K562 (cell line): ENCODE results near the gene MTHFR. TPM values are rescaled to one million over a fixed set of nuclear protein-coding genes. Genes with fewer than 3 reads are reported as not detected.

ENCODE experiments used
- CHD1 ChIP-seq: fragments of 200-600 bp; sonication (generic); IDR thresholded peaks from one replicate; pipeline ENCODE4 v1.6.1; 2012; ENCODE audit warnings: mild to moderate bottlenecking, moderate library complexity, low read length, inconsistent platforms
- ERF ChIP-seq: fragments of 450-650 bp; formaldehyde crosslinking; IDR thresholded peaks from 2 replicates; pipeline ENCODE4 v1.4.0; 2020; ENCODE audit warnings: mild to moderate bottlenecking, mixed read lengths
- HDAC6 ChIP-seq: IDR thresholded peaks from 2 replicates; pipeline ENCODE4 v1.6.1; 2012; ENCODE audit warnings: low read depth, mild to moderate bottlenecking, control low read depth, inconsistent platforms, low read length, moderate library complexity
- HIVEP1 ChIP-seq: fragments of 250-450 bp; sonication (Bioruptor Pico); IDR thresholded peaks from 2 replicates; pipeline ENCODE4 v1.4.0; 2020; ENCODE audit warnings: mild to moderate bottlenecking
- HOMEZ ChIP-seq: fragments of 250-450 bp; sonication (Bioruptor Pico); IDR thresholded peaks from 2 replicates; pipeline ENCODE4 v1.4.0; 2020; ENCODE audit warnings: mild to moderate bottlenecking, moderate library complexity
- MEIS2 ChIP-seq: fragments of 450-650 bp; IDR thresholded peaks from 2 replicates; pipeline ENCODE4 v1.6.1; 2014; ENCODE audit warnings: mild to moderate bottlenecking; ENCODE audit not compliant: partially characterized antibody
- MXI1 ChIP-seq: IDR thresholded peaks from 2 replicates; pipeline ENCODE4 v1.6.1; 2011; ENCODE audit warnings: low read depth, mild to moderate bottlenecking, improper control_type of control experiment, low read length
- MYC ChIP-seq, 2 experiments: fragments of 250-450 bp in 1 of 2; sonication (Bioruptor Pico) in 1 of 2; IDR thresholded peaks; 2 replicates each; pipeline versions ENCODE4 v1.5.1 to v1.6.1; 2012 to 2021; ENCODE audit warnings: low read depth in 2 of 2, borderline replicate concordance in 1 of 2, improper control_type of control experiment in 1 of 2, low read length in 1 of 2, mild to moderate bottlenecking in 1 of 2, moderate library complexity in 1 of 2
- NUFIP1 ChIP-seq: fragments of 450-650 bp; IDR thresholded peaks from 2 replicates; pipeline ENCODE4 v1.6.1; 2018; ENCODE audit not compliant: partially characterized antibody
- PCBP1 ChIP-seq: fragments of 200-400 bp; formaldehyde crosslinking; IDR thresholded peaks from 2 replicates; pipeline ENCODE4 v1.6.1; 2018; ENCODE audit warnings: mild to moderate bottlenecking, low read depth, low read length; ENCODE audit not compliant: poor library complexity, severe bottlenecking
- PCBP2 ChIP-seq: fragments of 200-400 bp; formaldehyde crosslinking; IDR thresholded peaks from 2 replicates; pipeline ENCODE4 v1.6.1; 2018; ENCODE audit warnings: low read length, low read depth, mild to moderate bottlenecking, moderate library complexity; ENCODE audit not compliant: poor library complexity, severe bottlenecking
- PHF8 ChIP-seq: fragments of 200-600 bp; sonication (generic); IDR thresholded peaks from 2 replicates; pipeline ENCODE4 v1.6.1; 2012; ENCODE audit warnings: mixed run types, mild to moderate bottlenecking, inconsistent platforms, low read length, moderate library complexity, borderline replicate concordance
- POLR2AphosphoS2 ChIP-seq: IDR thresholded peaks from 2 replicates; pipeline ENCODE4 v1.6.1; 2012; ENCODE audit warnings: low read length, improper control_type of control experiment
- SAFB2 ChIP-seq: fragments of 200-400 bp; formaldehyde crosslinking; IDR thresholded peaks from 2 replicates; pipeline ENCODE4 v1.6.1; 2018; ENCODE audit warnings: borderline replicate concordance, low read length, low read depth, moderate library complexity; ENCODE audit not compliant: severe bottlenecking
- YY1 ChIP-seq, 3 experiments: IDR thresholded peaks; 2 replicates each; pipeline ENCODE4 v1.6.1; 2011; ENCODE audit warnings: low read length in 2 of 3, mild to moderate bottlenecking in 2 of 3, moderate library complexity in 2 of 3, borderline replicate concordance in 1 of 3, control low read depth in 1 of 3, low read depth in 1 of 3; ENCODE audit not compliant: insufficient read depth in 3 of 3, insufficient replicate concordance in 2 of 3, control insufficient read depth in 1 of 3, insufficient read length in 1 of 3; ENCODE audit errors: extremely low read depth in 1 of 3
- ZC3H4 ChIP-seq: sonication (generic); formaldehyde crosslinking; IDR thresholded peaks from 2 replicates; pipeline ENCODE4 v1.9.0; 2021; ENCODE audit warnings: missing genetic modification reagents, borderline replicate concordance
- ZEB2 ChIP-seq: fragments of 450-650 bp; IDR thresholded peaks from 2 replicates; pipeline ENCODE4 v1.6.1; 2016
- polyA plus RNA-seq, 8 experiments: library from polyadenylated mRNA; depleted of rRNA in 4 of 8; stranded (reverse) in 5 of 8; unstranded in 3 of 8; fragments of >200 nt; fragmentation: Nextera tagmentation in 2 of 8; fragmentation: Illumina TruSeq in 1 of 8; extraction: Ambion mirVana in 2 of 8; extraction: Trizol in 1 of 8; gene quantifications; 2 replicates each; pipeline versions ENCODE4 v1.2.1 to v1.2.3, GENCODE V29; 2011 to 2014; ENCODE audit warnings: inconsistent platforms in 1 of 8, missing spikeins in 1 of 8
- total RNA-seq, 7 experiments: library from RNA; depleted of rRNA in 6 of 7; stranded (reverse); fragments of >200 nt in 6 of 7; fragmentation: Illumina TruSeq in 2 of 7; extraction: Trizol in 2 of 7; gene quantifications; 2 replicates each; pipeline versions ENCODE4 v1.2.1 to v1.2.3, GENCODE V29; 2011 to 2021; ENCODE audit warnings: low replicate concordance in 1 of 7
- TF ChIP-seq, protein P1 (sequence below): fragments of 450-650 bp; IDR thresholded peaks from 2 replicates; pipeline ENCODE4 v1.6.1; 2016; ENCODE audit warnings: low read depth

Gene MTHFR
- total and polyA plus RNA-seq, 9 of the 15 experiments (the other 6 are each of a cell fraction or from before 2014, with no cell fraction given): 5.0 to 104 (median 62.6) TPM

GRCh38 chr1:11787251-11787803 is 18.4 kb downstream of the MTHFR start (continued):
- no peak for TF ChIP-seq YY1 (IDR thresholded peaks at IDR 0.05; ENCODE audit: borderline replicate concordance in 1 of 3, control insufficient read depth in 1 of 3, extremely low read depth in 1 of 3, insufficient read depth in 3 of 3, insufficient read length in 1 of 3, insufficient replicate concordance in 2 of 3, low read depth in 1 of 3, low read length in 2 of 3)
- TF ChIP-seq PCBP2: no peak
- peak; percentile 84; the same call in 1 of the 2 replicates for TF ChIP-seq POLR2AphosphoS2
- TF ChIP-seq NUFIP1: no peak
- no peak for TF ChIP-seq HOMEZ (CRISPR knock-in tag)
- TF ChIP-seq MYC (IDR thresholded peaks at IDR 0.05; ENCODE audit: low read depth, low read length): no peak
- TF ChIP-seq MYC (CRISPR knock-in tag; IDR thresholded peaks at IDR 0.05; ENCODE audit: borderline replicate concordance, low read depth): no peak
- no peak for TF ChIP-seq HIVEP1 (CRISPR knock-in tag)
- no peak for TF ChIP-seq ZC3H4 (CRISPR knock-in tag)
- TF ChIP-seq, protein P1, sequence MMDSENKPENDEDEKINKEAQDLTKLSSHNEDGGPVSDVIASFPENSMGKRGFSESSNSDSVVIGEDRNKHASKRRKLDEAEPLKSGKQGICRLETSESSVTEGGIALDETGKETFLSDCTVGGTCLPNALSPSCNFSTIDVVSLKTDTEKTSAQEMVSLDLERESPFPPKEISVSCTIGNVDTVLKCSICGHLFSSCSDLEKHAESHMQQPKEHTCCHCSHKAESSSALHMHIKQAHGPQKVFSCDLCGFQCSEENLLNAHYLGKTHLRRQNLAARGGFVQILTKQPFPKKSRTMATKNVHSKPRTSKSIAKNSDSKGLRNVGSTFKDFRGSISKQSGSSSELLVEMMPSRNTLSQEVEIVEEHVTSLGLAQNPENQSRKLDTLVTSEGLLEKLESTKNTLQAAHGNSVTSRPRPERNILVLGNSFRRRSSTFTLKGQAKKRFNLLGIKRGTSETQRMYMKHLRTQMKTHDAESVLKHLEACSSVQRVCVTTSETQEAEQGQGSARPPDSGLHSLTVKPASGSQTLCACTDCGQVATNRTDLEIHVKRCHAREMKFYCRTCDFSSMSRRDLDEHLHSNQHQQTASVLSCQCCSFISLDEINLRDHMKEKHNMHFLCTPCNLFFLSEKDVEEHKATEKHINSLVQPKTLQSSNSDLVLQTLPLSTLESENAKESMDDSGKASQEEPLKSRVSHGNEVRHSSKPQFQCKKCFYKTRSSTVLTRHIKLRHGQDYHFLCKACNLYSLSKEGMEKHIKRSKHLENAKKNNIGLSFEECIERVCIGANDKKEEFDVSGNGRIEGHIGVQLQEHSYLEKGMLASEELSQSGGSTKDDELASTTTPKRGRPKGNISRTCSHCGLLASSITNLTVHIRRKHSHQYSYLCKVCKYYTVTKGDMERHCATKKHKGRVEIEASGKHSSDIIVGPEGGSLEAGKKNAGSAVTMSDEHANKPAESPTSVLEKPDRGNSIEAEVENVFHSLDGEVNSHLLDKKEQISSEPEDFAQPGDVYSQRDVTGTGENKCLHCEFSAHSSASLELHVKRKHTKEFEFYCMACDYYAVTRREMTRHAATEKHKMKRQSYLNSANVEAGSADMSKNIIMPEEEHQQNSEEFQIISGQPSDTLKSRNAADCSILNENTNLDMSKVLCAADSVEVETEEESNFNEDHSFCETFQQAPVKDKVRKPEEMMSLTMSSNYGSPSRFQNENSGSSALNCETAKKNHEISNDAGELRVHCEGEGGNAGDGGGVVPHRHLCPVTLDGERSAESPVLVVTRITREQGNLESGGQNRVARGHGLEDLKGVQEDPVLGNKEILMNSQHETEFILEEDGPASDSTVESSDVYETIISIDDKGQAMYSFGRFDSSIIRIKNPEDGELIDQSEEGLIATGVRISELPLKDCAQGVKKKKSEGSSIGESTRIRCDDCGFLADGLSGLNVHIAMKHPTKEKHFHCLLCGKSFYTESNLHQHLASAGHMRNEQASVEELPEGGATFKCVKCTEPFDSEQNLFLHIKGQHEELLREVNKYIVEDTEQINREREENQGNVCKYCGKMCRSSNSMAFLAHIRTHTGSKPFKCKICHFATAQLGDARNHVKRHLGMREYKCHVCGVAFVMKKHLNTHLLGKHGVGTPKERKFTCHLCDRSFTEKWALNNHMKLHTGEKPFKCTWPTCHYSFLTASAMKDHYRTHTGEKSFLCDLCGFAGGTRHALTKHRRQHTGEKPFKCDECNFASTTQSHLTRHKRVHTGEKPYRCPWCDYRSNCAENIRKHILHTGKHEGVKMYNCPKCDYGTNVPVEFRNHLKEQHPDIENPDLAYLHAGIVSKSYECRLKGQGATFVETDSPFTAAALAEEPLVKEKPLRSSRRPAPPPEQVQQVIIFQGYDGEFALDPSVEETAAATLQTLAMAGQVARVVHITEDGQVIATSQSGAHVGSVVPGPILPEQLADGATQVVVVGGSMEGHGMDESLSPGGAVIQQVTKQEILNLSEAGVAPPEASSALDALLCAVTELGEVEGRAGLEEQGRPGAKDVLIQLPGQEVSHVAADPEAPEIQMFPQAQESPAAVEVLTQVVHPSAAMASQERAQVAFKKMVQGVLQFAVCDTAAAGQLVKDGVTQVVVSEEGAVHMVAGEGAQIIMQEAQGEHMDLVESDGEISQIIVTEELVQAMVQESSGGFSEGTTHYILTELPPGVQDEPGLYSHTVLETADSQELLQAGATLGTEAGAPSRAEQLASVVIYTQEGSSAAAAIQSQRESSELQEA: no peak
- no peak for TF ChIP-seq HDAC6
- no peak for TF ChIP-seq ZEB2
- TF ChIP-seq CHD1: no peak
- no peak for TF ChIP-seq PHF8
- no peak for TF ChIP-seq SAFB2
- no peak for TF ChIP-seq PCBP1
- TF ChIP-seq MXI1: no peak
- no peak for TF ChIP-seq MEIS2
- peak; percentile 73; the same call in 1 of the 2 replicates for TF ChIP-seq ERF (CRISPR knock-in tag)
